NCI-H2171 (cell line): Measurements from ENCODE around the gene ATOSA.
A peak's percentile ranks its signal among the peaks of the same experiment; 100 is the strongest.

ENCODE experiments used
- DNase-seq: peaks from one replicate; lab custom pipeline; 2025; lab: John Stamatoyannopoulos, UW

Gene ATOSA

GRCh38 chr15:52679232-52680040 lies at the start of gene ATOSA:
TSS of gene ATOSA (minus strand) at chr15:52679388. CDS start at chr15:52678021, 1,367 bp downstream.
- DNase-seq: peak; percentile 77

DNA sequence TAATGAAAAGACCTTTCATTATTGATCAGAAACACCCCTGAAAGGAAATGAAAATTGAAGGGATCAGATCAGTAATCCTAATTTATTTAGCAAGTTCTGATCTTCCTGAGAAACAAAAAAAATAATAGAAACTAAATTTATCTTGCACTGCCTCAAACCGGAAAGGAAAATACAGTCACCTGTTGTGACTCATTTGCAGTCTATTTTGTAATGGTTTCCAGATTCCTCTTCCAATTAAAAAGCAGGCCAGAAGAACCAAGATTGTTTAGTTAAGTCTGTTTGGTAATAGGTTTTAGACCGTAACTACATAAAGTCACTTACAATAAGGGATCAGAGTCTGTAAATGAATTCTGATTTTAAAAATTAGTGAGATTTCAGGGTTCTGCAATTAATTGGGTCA lies 49.7 kb upstream of the ATOSA start:
- DNase-seq: no peak

DNA sequence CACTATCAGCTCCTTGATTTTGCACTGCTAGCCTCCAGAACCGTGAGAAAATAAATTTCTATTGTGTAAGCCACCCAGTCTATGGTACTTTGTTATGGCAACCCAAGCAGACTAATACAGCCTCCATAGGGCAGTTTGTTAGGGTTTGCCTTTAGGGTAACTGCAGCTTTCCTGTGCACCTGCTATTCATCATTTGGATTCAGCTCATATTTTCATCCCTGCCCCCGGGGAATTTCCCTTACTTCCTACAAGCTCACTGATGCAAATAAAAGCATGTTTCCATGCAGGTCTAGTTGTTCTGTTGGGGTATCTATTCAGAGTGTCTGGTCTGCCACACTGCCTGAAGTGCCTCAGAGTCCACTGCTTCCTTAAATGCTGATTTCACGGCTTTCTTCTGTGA lies 48.6 kb upstream of the ATOSA start:
- no peak for DNase-seq

- DNase-seq: no peak
Measured at GRCh38 chr15:52726195-52726594, 47.0 kb upstream of the ATOSA start.

DNA sequence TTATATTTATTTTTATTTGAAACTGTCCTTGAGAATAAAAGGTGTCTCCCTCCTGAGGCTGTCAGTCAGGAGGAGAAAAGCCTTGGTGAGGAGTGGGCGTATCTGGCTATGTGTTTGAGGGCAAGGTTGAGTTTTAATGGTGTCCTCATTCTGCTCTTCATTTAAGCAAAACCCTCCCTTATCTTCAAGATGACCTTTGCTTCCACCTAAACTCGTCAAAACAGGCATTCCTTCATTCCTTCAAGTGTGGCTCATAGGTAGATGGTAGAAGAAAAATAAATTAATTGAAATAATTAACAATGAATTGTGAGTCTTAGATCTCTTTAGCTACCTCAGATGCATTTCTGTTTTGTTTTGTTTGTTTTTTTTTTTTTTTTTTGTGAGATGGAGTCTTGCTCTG lies 39.4 kb upstream of the ATOSA start:
- no peak for DNase-seq

DNA sequence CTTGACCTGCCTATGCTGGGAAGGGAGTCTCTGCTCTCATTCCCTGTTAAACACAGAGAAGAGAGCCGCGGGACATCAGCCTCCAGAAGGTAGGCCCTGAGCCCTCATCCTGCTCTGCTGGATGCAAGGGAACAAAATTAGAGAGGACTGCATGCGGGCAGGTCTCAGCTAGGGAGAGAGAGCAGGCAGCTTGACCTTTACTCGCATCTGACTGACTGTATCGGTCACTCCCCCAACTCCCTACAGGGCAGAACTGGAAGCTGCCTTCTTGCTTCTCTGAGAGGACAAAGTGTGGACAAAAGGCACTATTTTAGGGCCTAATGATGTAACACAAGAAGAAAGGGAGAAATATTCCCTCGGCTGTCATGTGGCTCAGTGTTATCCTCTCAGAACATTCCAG lies 38.7 kb upstream of the ATOSA start:
- no peak for DNase-seq

DNA sequence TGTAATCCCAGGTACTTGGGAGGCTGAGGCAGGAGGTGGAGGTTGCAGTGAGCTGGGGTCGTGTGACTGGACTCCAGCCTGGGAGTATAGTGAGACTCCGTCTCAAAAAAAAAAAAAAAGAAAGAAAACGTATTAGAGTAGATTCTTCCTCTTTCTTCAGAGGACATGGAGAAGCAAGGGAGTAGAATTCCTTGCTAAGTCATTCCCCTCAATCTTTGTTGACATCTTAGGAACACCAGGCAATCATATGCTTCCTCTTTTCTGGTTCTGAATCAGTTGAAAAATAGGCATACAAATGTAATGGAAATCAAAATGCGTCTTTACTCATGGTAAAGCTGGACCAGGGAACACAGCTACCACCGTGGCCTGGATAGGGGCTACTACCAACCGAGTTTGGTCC lies 38.3 kb upstream of the ATOSA start:
- no peak for DNase-seq

DNA sequence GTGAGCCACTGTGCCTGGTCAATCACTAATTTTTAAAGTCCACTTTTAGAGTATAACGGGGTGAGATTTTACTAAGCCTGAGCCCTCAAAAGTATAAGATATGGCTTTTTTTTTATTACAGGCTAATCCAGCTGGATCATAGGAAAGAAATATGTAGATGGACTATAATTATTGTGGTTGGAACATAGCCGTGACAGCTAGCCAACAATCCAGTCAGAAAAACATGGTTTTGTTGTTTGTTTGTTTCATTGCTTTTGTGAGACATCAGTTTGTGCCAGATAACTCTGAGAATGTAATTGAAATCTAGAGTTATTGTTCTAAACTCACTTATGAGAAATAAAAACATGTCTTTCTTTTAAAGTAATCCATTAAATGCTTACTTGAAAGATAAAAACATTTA lies 37.3 kb upstream of the ATOSA start:
- no peak for DNase-seq

GRCh38 chr15:52715411-52715810 lies 36.2 kb upstream of the ATOSA start:
- no peak for DNase-seq

GRCh38 chr15:52714968-52715367 lies 35.8 kb upstream of the ATOSA start:
- no peak for DNase-seq

- no peak for DNase-seq
Measured at GRCh38 chr15:52710708-52711389, 31.7 kb upstream of the ATOSA start.

- no peak for DNase-seq
Measured at GRCh38 chr15:52710050-52710707, 31.0 kb upstream of the ATOSA start.

DNA sequence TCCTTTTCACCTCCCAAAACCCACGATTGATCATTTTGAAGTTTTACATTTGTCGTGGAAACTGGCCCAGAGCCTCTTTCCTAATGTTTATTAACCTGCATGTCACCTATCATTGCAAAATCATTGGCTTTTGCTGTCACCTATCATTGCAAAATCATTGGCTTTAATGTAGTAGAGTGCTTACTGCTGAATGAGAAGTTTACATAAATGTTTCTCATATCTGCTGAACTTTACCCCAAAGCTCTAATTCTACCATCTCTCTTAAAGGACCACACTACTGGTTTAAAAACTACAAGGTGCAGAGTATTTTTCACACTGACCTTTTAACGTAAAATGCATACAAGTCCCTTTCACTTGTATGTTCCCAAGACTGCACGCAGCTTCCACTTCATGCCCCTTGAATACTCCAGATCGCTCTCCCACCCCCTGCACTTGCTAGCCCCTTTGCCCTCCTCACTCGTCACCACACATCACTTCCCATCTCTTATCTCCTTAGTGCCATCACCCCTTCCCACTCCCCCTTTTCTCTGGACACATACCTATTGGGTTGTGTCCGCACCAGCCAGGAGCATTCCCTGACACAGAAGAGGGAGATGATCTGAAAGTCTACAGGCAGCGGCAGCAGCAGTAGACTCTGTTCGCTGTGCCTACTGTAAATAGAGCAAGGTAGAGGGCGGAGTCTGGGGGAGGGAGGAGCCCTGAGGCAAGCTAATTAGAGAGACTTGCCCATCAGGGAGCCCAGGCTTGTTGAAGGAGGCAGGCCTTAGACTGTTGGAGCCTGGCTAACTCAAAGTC lies 30.2 kb upstream of the ATOSA start:
- no peak for DNase-seq

DNA sequence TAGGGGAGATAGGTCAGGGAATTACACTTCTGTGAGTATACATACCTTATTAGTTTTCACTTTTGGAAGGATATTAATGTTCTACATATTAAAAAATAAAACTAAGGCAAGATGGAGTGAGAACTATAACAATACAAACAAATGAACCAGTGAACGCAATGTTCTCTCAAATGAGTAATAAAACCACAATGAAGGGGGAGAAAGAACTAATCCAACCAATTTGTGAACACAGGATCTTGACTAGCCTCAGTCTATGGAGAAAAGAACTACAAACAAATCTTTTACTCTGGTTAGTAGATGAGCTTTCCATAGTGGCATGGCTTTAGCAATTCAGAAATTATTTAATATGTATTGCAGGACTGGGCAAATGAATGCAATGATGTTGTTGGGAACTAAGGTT lies 26.9 kb upstream of the ATOSA start:
- DNase-seq: no peak

- no peak for DNase-seq
Measured at GRCh38 chr15:52702390-52702789, 23.2 kb upstream of the ATOSA start.

DNA sequence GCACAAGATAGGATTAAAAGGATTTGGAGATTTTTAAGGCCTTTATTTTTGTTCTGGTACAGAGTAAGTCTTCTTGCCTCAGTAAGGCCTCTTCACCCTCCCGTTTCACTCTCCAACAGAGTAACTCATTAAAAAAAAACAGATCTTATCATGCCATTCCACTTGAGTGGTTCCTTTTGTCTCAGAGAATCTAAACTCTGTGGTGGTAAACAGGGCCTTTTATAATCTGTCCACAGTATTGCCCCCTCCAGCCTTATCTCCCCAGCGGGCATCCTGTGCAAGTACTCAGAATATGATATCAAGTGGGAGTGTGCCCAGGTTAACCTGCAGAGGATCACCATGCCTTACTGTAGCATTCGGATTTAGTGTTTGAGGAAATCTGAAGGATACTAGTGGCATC lies 20.3 kb upstream of the ATOSA start:
- DNase-seq: no peak

GRCh38 chr15:52698514-52698913 lies 19.3 kb upstream of the ATOSA start:
- DNase-seq: no peak

DNA sequence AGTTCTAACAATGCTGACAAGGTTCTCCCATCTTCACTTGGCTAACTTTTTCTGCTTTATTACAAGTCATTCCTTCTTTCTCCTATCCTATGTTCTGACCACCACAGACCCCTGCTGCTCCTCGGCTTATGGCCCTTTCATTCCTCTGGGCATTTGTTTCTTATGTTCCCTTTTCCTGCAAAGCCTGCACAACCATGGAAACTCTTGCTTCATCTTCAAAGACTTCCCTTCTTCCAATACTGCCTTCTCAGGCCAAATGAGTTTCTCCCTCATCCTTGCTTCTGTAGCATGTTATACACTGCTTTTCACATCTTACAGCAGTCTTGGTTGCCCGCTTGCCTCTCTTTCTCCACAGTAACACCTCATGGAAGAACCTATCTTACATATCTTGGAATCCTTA lies 17.9 kb upstream of the ATOSA start:
- no peak for DNase-seq

DNA sequence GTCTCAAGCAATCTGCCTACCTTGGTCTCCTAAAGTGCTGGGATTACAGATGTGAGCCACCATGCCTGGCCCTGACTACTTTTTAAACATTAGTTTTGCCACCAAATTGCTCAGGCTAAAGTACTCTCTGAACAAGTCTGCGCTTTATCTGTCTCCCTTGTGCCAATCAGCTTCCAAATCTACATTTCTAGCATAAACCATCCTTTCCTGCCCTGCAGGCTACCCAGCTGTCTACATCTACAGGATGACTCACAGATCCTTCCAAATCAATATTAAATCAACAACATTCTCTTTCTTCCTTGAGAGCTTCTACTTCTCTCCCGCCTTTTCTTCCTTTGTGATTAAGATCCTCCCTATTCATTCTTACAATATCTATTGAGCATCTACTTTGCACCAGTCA lies 16.0 kb upstream of the ATOSA start:
- DNase-seq: no peak

GRCh38 chr15:52689562-52689961 lies 10.4 kb upstream of the ATOSA start:
- DNase-seq: no peak

DNA sequence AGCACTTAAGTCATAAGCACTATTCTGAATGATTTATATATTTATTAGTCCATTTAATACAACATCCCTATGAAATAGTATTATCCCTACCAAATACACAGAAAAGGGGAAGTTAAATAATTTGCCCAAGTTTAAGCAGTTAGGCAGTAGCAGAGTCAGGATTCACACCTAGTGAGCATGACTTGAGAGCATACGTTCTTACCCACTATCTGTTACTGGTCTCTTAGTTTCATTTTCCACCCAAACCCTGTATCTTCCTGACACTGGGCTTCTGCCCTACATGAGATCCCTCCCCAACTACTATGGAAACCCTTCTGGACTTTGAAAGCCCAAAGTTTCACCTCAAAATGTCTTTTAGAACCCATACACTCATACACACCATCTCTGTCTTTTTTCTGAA lies 4.4 kb upstream of the ATOSA start:
- DNase-seq: no peak

DNA sequence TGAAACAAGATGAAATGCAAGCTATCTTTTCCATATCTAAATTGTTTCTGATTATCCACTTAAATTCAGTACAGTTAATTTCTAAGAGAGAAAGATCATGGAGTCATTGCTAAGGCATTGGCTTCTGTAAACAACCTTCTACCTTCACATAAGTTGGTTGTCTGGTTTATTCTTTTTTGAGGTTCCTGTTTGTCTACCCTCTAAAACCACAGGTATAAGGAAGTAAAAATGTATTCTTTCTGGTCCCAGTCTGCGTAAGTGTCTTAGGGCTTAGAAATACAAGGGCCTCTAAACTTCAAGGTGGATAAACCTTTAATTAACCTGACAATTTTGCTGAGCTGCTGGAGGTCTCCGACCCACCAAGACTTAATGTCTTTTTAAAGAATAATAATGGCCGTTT lies 3.6 kb upstream of the ATOSA start:
- no peak for DNase-seq
